LNCAP (cell line): ENCODE results near the gene PTPRT.

Source experiments
- TF ChIP-seq, protein P1 (sequence below): fragments of 450-650 bp; IDR thresholded peaks from 2 replicates; pipeline ENCODE4 v1.5.1; 2017; ENCODE audit warnings: mild to moderate bottlenecking

Gene PTPRT

GRCh38 chr20:42652266-42652665, 537.4 kb downstream of the PTPRT start:
- TF ChIP-seq, protein P1, sequence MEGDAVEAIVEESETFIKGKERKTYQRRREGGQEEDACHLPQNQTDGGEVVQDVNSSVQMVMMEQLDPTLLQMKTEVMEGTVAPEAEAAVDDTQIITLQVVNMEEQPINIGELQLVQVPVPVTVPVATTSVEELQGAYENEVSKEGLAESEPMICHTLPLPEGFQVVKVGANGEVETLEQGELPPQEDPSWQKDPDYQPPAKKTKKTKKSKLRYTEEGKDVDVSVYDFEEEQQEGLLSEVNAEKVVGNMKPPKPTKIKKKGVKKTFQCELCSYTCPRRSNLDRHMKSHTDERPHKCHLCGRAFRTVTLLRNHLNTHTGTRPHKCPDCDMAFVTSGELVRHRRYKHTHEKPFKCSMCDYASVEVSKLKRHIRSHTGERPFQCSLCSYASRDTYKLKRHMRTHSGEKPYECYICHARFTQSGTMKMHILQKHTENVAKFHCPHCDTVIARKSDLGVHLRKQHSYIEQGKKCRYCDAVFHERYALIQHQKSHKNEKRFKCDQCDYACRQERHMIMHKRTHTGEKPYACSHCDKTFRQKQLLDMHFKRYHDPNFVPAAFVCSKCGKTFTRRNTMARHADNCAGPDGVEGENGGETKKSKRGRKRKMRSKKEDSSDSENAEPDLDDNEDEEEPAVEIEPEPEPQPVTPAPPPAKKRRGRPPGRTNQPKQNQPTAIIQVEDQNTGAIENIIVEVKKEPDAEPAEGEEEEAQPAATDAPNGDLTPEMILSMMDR = no peak

- TF ChIP-seq, protein P1 = no peak
Measured at GRCh38 chr20:42650191-42650746, 539.4 kb downstream of the PTPRT start.

DNA sequence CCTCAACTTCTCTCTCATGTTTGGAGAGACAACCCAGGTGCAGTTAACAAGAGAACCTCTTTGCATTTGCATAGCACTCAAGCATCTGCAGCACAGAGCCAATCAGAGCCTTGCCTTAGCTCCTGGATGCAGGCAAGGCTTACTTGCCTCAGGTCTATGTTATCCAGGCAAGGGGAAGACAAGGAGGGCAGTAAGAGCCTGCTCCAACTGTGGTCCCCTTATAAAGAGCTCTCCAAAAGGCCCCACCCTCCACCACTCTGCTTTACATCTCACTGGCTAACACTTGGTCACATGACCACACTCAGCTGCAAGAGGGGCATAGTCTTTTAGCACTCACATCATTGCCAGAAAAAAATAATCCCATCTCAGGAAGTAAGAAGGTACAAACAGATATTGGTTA, 540.0 kb downstream of the PTPRT start:
- TF ChIP-seq, protein P1 = no peak

- TF ChIP-seq, protein P1 = no peak
Measured at GRCh38 chr20:42646250-42646649, 543.5 kb downstream of the PTPRT start.

DNA sequence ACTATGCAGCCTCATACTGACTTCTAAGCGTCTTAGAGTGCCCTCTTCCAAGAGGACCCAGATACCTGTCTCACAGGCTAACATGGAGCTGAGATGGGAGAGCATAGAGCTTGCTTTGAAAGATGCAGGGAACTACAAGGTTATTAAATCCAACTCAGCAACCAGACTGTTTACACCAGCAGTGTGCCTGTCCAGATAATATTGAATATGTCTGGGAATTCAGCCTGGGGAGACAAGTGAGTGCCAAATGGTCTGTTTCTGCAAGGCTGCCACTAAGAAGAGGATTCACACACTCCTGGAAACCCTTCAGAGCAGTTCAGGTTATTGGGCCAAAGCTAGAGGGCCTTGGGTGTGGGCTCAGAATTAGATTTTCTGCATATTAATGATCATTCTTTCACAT, 547.8 kb downstream of the PTPRT start:
- TF ChIP-seq, protein P1 = no peak

GRCh38 chr20:42639140-42639539, 550.6 kb downstream of the PTPRT start:
- TF ChIP-seq, protein P1 = no peak

DNA sequence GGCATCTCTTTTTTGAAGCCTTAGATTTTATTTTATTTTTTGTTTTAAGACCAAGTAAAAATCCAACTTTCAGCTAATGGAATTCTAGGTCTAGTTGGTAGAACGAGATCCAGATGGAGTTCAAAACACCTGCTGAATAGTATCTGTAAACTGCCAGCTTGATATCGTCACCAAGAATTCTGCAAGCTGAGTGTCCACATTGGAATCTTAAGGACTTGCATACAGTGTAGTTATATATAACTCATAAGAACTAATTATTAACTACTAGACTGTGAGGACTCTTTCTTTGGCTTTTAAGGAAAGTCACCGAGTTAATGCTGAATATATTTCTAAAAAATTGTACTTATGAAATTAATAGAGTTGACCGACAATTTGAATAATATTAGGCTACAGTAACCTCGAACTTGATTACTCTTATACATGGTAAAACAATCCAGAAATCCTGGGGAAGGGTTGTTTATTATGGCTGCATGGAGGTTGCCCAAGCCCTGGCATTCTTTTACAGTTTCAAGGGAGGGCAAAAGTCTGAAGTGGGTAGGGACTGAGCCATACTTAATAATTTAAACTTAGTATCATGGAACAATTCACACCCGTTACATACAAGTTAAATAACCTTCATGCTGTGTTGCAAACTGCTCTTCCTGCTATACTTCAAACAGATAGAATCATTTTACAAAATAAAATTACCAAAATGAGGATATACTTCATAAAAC, 553.9 kb downstream of the PTPRT start:
- TF ChIP-seq, protein P1 = no peak
